Left ventricle myocardium superior (tissue), 1 donor: ENCODE measurements around the gene MEGF11. TPM values are rescaled to one million over a fixed set of nuclear protein-coding genes. Genes with fewer than 3 reads are reported as not detected.
A peak's percentile ranks its signal among the peaks of the same experiment; 100 is the strongest.

ENCODE experiments used
- ATAC-seq: fragments of 200-7000 bp; cut with Tn5 transposase; one replicate; pipeline ENCODE4 v1.9.1; 2020; ENCODE audit warnings: mild to moderate bottlenecking, moderate library complexity
- DNase-seq: peaks from one replicate; pipeline ENCODE4 v3.0.0-alpha.2; 2020
- intact Hi-C: fragments of 100-400 bp; cut with micrococcal nuclease; formaldehyde crosslinking; loops from one replicate; pipeline ENCODE4 v1.11.0; 2022
- total RNA-seq: library from RNA; stranded (reverse); fragmentation: NEBNext Ultra II Directional; extraction: Animal tissue kit (Norgen Biotek cat#: 25700); gene quantifications from one replicate; pipeline ENCODE4 v1.2.1, GENCODE V29; 2021
- donor health status: DM: no; HTN: yes; CAD: no; lungs with severe emphysema.

MEGF11 gene
- total RNA-seq, 1 donor from 2014 or later = not detected

DNA sequence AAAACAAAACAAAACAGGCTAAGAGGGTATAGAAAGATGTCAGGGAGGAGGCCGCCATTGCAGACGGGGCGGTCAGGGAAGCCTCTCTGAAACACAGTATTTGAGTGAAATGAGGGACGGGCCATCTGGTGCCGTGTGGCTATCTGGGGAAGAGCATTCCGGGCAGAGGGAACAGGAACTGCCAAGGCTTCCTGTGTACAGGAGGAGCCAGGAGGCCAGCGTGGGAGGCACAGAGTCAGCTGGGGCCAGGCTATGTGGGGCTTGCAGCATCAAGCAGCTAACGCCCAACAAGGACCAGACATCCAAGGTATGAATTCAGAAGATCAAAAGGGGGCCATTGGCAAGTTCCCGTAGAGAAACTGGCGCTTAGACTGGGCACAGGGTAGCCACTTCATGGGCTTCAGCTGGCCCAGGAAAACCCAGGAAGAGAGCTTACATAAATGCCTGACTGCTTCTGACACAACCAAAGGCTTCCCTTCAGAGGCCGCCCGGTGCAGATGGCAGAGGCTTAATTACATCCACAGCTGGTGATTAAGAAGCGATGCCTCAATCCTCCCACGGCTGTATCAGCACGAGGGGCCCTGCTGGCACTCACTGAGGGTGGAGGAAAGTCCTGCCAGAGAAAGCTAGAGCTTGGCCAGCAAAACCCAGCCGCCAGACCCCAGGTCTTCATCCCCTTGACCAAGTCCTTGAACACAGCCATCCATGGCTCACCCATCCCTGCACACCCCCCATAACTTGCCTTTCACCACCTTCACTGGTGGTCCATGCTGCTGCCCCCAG is 144.9 kb downstream of the MEGF11 start:
- ATAC-seq = no peak
- intact Hi-C loops = no loop called here
- DNase-seq = no peak

DNA sequence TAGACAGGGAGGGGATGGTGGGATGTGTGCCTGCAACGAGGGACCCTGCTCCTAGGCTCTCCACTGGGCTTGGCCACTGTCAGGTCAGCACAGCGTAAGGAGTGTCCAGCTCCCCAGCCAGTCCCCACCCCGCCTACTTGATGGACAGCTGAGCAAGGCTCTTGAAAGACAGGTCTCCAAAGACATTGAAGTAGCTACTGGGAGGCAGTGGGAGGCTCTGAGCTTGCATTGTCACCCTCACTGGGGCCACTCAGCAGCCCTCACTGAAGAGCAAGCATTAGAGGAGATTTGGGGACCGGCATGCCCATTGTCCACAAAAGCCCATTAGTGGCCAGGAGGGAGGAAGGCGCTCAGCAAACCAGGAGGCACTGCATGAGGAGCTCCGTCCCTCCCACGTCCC is 146.5 kb downstream of the MEGF11 start:
- ATAC-seq (no peak), DNase-seq (no peak)
- intact Hi-C loops = no loop called here

GRCh38 chr15:66105286-66106265 is 148.0 kb downstream of the MEGF11 start:
- no peak for ATAC-seq
- intact Hi-C loops = no loop called here
- DNase-seq = no peak

DNA sequence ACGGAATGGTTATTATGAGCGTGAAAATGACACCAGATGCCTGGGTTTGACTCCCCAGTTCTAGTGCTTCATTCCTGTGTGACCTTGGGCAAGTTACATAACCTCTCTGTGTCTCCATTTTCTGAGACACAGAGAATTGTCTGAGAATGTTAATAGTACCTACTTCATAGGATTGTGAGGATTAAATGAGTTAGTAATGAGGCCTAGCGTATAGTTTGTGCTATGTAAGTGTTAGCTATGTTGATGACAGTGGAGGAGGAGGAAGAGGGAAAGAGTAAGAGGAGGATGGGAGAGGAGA is 150.3 kb downstream of the MEGF11 start:
- DNase-seq = no peak
- intact Hi-C loops = no loop called here

GRCh38 chr15:66102563-66103292 is 150.8 kb downstream of the MEGF11 start:
- ATAC-seq = peak; percentile 93
- no peak for DNase-seq
- intact Hi-C loops = no loop called here

More for the DNA sequence above, 150.3 kb downstream of the MEGF11 start:
- no peak for ATAC-seq

- no peak for ATAC-seq
- intact Hi-C loops = no loop called here
Measured at GRCh38 chr15:66101715-66102395, 151.7 kb downstream of the MEGF11 start.

DNA sequence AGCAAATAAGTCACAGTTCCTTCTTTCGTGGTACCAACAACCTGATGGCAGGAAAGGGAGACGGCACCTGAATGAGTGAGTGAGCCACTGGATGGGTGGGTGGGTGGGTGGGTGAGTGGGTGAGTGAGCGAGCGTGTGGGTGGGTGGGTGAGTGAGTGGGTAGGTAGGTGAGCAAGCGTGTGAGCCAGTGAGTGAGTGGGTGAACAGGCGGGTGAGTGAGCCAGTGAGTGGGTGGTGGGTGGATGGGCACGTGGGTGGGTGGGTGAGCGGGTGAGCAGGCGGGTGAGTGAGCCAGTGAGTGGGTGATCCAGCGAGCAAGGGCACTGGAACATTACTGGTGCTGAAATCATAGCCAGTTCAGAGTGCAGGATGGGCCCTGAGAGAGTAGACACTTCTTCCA is 152.8 kb downstream of the MEGF11 start:
- no peak for ATAC-seq
- no peak for DNase-seq

More at GRCh38 chr15:66101715-66102395, 151.7 kb downstream of the MEGF11 start:
- no peak for DNase-seq

GRCh38 chr15:66099950-66100671 is 153.4 kb downstream of the MEGF11 start:
- ATAC-seq (no peak), DNase-seq (no peak)
- intact Hi-C loops = no loop called here

More for the DNA sequence above, 152.8 kb downstream of the MEGF11 start:
- intact Hi-C loops = no loop called here

DNA sequence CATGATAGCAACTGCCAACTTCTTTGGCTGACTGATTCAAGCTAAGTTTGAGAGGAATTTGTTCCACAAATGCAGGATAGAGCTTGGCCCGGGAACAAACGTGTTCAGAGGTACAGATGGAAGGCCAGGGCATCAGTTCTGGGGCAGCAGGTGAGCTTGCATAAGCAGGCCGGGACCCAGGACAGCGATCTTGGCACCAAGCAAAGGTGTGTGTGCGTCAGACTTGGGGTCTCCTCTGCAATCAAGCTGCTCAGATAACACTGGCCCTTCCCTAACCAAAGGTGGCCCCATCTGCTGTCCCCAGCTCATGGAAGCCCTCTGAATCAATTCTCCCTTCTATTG is 155.6 kb downstream of the MEGF11 start:
- intact Hi-C loops = no loop called here
- DNase-seq = no peak
- ATAC-seq = no peak

DNA sequence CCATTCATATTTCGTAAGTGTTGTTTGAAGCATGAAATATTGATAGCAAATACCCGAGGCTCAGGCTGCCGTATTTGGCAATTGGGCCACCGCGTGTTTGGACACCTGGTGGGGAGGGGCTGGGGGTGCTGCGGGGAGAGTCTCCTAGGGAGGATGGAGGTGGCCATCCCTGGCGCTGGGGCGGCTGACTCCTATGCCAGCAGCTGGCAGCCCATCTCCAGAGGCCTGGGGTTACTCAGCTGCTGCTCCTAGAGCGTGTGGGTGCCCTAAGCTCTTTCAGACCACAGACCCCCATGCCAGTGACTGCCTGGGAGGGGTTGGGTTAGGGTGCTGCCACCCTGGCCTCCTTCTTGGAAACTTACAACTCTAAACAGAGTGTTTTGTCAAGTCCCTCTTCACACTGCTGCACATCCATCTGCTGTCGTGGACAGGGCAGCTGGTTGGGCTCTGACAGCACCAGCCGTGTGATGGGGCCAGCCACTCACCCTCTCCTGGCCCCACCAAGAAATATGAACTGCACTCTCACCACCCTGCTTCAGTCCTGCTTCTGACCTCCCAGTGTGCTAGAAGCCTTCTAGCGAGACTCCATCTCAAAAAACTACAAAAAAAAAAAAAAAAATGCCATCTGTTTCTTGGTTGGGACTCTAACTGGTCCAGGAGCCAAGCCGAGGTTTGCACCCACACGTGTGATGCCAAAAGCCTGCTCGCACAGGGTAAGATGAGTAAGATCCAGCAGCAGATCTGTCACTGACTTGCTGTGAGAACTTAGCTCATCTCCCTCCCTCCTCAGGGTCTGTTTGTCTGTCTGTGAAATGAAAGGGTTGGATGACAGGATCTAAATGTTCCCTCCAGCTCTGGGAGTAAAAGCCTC is 156.2 kb downstream of the MEGF11 start:
- intact Hi-C loops = no loop called here
- DNase-seq (no peak), ATAC-seq (peak; percentile 38)

DNA sequence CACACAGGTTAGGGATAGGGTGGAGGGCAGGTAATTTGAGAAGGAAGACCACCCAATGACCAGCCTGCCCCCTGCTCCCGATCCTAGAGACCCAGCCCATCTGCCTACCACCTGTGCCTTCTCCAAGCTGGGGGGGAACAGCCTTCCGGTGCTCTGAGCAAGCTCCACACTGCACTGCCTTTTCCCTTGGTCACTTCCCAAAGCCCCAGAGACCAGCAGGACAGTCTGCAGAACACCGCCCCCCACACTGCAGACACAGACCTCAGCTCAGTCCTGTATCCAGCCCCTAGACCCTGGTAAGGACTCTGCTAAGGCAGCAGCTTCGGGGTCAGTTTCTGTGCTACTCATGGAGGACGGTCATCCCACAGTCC is 156.9 kb downstream of the MEGF11 start:
- no peak for ATAC-seq
- no peak for DNase-seq
- intact Hi-C loops = no loop called here

GRCh38 chr15:66095871-66096687 is 157.5 kb downstream of the MEGF11 start:
- no peak for ATAC-seq
- no peak for DNase-seq
- intact Hi-C loops = no loop called here

DNA sequence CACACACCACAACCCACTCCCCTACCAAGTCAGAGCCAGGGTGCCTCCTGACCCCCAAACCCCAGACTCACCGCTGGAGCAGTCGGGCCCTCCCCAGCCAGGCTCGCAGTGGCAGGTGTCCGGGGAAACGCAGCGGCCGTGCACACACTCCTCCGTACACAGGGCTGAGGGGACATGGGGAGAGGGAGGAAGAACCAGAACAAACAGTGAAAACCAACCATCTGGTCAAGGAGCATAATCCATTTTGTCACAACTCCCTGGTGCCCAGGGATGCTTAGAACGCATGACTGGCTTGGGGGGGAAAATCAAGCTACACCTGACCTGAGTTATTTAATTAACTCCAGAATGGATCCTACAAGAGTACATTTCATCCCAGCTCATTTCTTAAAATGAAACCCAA is 159.2 kb downstream of the MEGF11 start:
- no peak for ATAC-seq
- intact Hi-C loops = no loop called here
- DNase-seq = no peak

DNA sequence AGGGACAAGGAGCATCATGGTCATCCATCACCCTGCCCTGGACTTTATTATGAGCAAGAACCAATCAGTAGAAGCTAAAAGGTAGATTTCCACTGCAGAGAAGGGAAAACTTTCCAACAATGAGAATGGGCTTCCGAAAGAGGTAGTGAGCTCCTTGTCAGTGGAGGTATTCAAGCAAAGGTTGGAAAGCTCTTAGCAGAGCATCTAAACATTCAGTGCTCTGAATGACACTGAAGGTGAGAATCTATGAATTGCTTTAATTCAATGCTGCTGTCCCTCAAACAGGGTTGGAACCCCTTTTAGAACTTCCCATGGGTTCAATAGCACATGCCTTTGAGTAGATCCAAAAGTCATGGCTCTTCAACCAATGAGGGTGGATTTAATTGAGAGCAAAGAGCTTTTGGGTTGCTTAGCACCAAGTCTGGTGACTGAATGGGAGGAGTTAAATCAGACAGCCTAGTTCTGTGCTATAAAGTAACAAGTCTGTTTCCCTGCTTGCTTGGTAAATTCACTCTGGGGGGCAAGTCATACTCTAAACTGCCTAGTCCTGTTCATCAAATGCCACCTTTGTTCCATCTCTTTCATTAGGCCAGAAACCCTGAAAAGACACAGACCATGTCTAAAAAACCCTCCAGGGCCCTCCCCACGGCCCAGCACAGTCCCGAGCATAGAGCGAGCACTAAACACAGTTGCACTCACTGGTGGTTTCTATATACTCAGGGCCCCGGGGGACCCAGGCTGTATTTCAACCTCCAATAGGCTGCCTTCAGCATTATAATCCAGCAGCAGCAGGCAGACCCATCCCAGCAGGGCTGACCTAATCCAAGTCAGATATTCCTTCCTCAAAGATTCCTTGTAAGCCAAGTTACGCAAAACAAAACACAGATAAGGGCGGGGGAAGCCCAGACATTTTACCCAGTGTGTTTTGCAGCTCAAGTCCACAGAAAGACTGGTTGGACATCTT is 161.2 kb downstream of the MEGF11 start:
- no peak for ATAC-seq
- intact Hi-C loops = no loop called here
- no peak for DNase-seq

GRCh38 chr15:66089509-66089908 is 164.0 kb downstream of the MEGF11 start:
- no peak for DNase-seq
- ATAC-seq = no peak
- intact Hi-C loops = no loop called here

DNA sequence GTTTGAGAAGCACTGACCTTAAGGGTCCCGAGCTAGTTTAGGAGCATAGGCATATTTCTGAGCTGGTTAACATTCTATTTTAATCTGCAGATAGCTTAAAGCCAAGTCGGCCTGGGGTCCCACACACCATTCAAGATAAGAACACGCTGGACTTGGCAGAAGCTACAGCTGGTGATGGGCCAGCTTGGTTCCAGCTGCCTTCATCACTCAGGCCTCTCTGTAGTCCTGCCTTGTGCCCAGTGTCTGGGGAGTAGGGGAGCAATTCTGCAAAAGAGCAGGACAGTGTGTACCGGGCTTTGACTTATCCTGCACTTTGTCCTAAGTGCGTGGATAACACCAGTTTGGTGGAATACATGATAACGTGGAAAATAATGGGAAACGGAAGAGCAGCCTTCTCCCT is 164.5 kb downstream of the MEGF11 start:
- DNase-seq (peak; percentile 83), ATAC-seq (peak; percentile 99)
- intact Hi-C loops = no loop called here
